Parathyroid adenoma (tissue), 2 donors: Measurements from ENCODE around the gene PIK3CG.

Source experiments
- H2AFZ ChIP-seq: fragments of 300-600 bp; sonication (generic); one replicate; pipeline ENCODE4 v1.7.0; 2017; ENCODE audit warnings: antibody characterized with exemption, mild to moderate bottlenecking
- H3K27ac ChIP-seq: fragments of 300-600 bp; sonication (generic); one replicate; pipeline ENCODE4 v1.7.0; 2017
- H3K27me3 ChIP-seq: fragments of 300-600 bp; sonication (generic); one replicate; pipeline ENCODE4 v1.7.0; 2017; ENCODE audit warnings: low read length; ENCODE audit not compliant: control insufficient read depth, insufficient read depth
- H3K36me3 ChIP-seq: fragments of 300-600 bp; sonication (generic); one replicate; pipeline ENCODE4 v1.7.0; 2017; ENCODE audit warnings: low read length; ENCODE audit not compliant: control insufficient read depth, insufficient read depth
- H3K4me1 ChIP-seq: fragments of 300-600 bp; sonication (generic); one replicate; pipeline ENCODE4 v1.7.0; 2017; ENCODE audit warnings: control low read depth
- H3K4me2 ChIP-seq: fragments of 300-600 bp; sonication (generic); one replicate; pipeline ENCODE4 v1.7.0; 2017; ENCODE audit warnings: low read length
- H3K4me3 ChIP-seq: fragments of 300-600 bp; sonication (generic); one replicate; pipeline ENCODE4 v1.7.0; 2017; ENCODE audit warnings: low read depth, low read length
- H3K79me2 ChIP-seq: fragments of 300-600 bp; sonication (generic); one replicate; pipeline ENCODE4 v1.7.0; 2017; ENCODE audit warnings: control low read depth
- H3K9ac ChIP-seq: fragments of 300-600 bp; sonication (generic); one replicate; pipeline ENCODE4 v1.7.0; 2017; ENCODE audit warnings: mild to moderate bottlenecking
- H3K9me3 ChIP-seq: fragments of 300-600 bp; sonication (generic); one replicate; pipeline ENCODE4 v1.7.0; 2017; ENCODE audit warnings: low read length; ENCODE audit not compliant: control insufficient read depth
- CTCF ChIP-seq: fragments of 300-600 bp; sonication (generic); IDR thresholded peaks from one replicate; pipeline ENCODE4 v1.7.0; 2017; ENCODE audit warnings: antibody characterized with exemption, mild to moderate bottlenecking
- donor health status: primary hyperparathyroidism.

PIK3CG gene

DNA sequence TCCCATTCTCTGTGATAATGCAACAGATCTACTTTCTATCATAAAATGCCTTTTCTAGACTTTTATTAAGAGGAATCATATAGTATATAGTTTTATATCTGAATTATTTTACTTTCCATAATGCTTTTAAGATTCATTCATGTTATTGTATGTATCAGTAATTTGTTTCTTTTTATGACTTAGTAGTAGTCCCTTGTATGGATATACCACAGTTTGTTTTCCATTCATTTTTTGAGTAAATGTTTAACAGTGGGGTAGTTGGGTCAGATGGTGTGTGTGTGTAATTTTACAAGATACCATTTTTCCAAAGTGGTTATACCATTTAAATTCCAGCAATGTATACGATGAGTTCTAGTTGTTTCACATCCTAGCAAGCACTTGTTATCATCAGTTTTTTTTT lies 10.4 kb downstream of the PIK3CG start:
- TF ChIP-seq CTCF = no peak
- Histone ChIP-seq H3K4me2 (no peak overlapping the region), H2AFZ (no peak overlapping the region), H3K79me2 (no peaks in the 10 kb centered on the region), H3K27me3 (no peaks in the 10 kb centered on the region), H3K9ac (no peak overlapping the region), H3K4me3 (no peak overlapping the region), H3K27ac (no peak overlapping the region), H3K4me1 (no peaks in the 10 kb centered on the region), H3K36me3 (no peaks in the 10 kb centered on the region), H3K9me3 (no peaks in the 10 kb centered on the region)

- H3K9ac ChIP-seq = no peak overlapping the region
- H3K4me2 ChIP-seq = no peak overlapping the region
- no peaks in the 10 kb centered on the region for H3K79me2 ChIP-seq
- no peak for TF ChIP-seq CTCF
- H3K27me3 ChIP-seq = no peaks in the 10 kb centered on the region
- no peak overlapping the region for H2AFZ ChIP-seq
- H3K27ac ChIP-seq = no peak overlapping the region
- no peaks in the 10 kb centered on the region for H3K9me3 ChIP-seq
- no peak overlapping the region for H3K4me3 ChIP-seq
- no peaks in the 10 kb centered on the region for H3K36me3 ChIP-seq
- H3K4me1 ChIP-seq = no peaks in the 10 kb centered on the region
Measured at GRCh38 chr7:106878748-106879439, 13.8 kb downstream of the PIK3CG start.

- Histone ChIP-seq H2AFZ (no peak overlapping the region), H3K79me2 (no peaks in the 10 kb centered on the region), H3K4me1 (no peaks in the 10 kb centered on the region), H3K4me2 (no peak overlapping the region), H3K27me3 (no peaks in the 10 kb centered on the region), H3K9ac (no peak overlapping the region), H3K9me3 (no peaks in the 10 kb centered on the region), H3K36me3 (no peaks in the 10 kb centered on the region), H3K4me3 (no peak overlapping the region), H3K27ac (no peak overlapping the region)
- no peak for TF ChIP-seq CTCF
Measured at GRCh38 chr7:106881984-106882383, 16.9 kb downstream of the PIK3CG start.

DNA sequence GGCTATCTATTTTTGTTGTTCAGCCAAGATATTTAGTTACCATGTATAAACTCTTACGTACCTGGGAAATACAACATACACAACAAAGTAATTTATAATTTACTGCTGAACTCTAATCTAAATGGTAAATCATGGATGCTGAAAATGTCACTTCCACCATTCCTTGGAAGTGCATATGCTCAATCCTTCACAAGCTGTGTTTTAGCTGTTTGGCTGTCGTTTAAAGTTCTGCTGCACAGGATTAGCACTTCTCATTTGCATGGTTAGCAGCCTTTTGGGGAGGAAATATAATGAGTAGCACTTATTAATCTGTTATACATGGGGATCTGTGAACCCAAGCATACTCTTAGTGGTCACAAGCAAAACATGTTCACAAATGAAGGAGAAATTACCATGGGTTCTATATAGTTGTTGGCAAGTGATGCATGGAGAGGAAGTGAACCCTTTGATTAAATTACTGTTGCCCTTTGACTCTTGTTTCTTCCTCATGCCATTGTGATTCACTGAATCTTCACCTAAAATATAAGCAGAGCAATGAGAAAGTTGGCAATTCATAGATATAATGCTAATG lies 18.5 kb downstream of the PIK3CG start:
- H3K4me3 ChIP-seq = no peak overlapping the region
- H3K27ac ChIP-seq = no peak overlapping the region
- H3K9me3 ChIP-seq = no peaks in the 10 kb centered on the region
- no peak overlapping the region for H2AFZ ChIP-seq
- no peaks in the 10 kb centered on the region for H3K79me2 ChIP-seq
- no peaks in the 10 kb centered on the region for H3K36me3 ChIP-seq
- no peaks in the 10 kb centered on the region for H3K27me3 ChIP-seq
- no peaks in the 10 kb centered on the region for H3K4me1 ChIP-seq
- no peak for TF ChIP-seq CTCF
- H3K9ac ChIP-seq = no peak overlapping the region
- H3K4me2 ChIP-seq = no peak overlapping the region

DNA sequence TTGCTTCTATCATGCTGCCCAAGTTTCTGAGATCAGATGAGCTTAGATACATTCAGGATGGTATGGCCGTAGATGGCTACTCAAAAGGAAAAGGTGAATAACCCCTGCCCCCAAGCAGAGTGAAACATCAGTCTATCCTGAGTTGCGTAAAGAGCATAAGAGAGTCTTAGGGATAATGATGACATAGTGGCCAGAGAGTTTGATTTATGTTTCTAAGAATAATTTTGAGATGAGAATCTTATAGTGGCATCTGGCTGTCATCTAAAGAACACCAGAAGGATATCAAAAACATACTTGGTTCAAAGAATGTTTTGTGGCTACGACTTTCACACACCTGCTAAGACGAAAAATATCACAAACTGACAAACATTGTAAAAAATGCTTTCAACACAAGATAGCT lies 20.6 kb downstream of the PIK3CG start:
- no peak overlapping the region for H2AFZ ChIP-seq
- no peaks in the 10 kb centered on the region for H3K36me3 ChIP-seq
- H3K27ac ChIP-seq = no peak overlapping the region
- H3K4me2 ChIP-seq = no peak overlapping the region
- H3K9me3 ChIP-seq = no peaks in the 10 kb centered on the region
- no peak for TF ChIP-seq CTCF
- H3K27me3 ChIP-seq = no peaks in the 10 kb centered on the region
- no peak overlapping the region for H3K9ac ChIP-seq
- H3K79me2 ChIP-seq = no peaks in the 10 kb centered on the region
- no peak overlapping the region for H3K4me3 ChIP-seq
- H3K4me1 ChIP-seq = no peaks in the 10 kb centered on the region
